ENCODE measurements around the gene DRC7. TPM values are rescaled to one million over a fixed set of nuclear protein-coding genes. Genes with fewer than 3 reads are reported as not detected.

The DRC7 gene
- total RNA-seq, 6 experiments from 2014 or later: not detected

DNA sequence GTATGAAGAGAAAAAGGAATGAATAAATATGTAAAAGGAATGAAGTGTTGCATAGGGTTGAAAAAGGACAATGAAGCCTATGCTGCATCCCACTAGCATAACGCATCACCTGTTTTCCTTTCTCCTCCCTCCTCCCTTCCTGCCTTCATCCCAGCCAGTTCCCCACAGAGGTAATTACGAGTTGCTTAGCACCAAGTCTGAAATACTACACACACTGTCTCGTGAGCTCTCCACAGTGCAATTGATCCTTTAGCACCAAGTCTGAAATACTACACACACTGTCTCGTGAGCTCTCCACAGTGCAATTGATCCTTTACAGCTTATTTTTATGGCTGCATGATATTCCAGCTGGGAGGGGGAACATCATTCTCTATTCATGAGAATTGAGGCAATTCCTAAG, 1.1 kb upstream of the DRC7 start:
- TF ChIP-seq, protein P1, sequence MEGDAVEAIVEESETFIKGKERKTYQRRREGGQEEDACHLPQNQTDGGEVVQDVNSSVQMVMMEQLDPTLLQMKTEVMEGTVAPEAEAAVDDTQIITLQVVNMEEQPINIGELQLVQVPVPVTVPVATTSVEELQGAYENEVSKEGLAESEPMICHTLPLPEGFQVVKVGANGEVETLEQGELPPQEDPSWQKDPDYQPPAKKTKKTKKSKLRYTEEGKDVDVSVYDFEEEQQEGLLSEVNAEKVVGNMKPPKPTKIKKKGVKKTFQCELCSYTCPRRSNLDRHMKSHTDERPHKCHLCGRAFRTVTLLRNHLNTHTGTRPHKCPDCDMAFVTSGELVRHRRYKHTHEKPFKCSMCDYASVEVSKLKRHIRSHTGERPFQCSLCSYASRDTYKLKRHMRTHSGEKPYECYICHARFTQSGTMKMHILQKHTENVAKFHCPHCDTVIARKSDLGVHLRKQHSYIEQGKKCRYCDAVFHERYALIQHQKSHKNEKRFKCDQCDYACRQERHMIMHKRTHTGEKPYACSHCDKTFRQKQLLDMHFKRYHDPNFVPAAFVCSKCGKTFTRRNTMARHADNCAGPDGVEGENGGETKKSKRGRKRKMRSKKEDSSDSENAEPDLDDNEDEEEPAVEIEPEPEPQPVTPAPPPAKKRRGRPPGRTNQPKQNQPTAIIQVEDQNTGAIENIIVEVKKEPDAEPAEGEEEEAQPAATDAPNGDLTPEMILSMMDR (IDR thresholded peaks at IDR 0.05): no peak
- DNase-seq: no peak
- no peaks in the 10 kb centered on the region for H3K9me3 Mint-ChIP-seq
- no peaks in the 10 kb centered on the region for H3K36me3 Mint-ChIP-seq (ENCODE audit: low read depth)
- H3K4me3 Mint-ChIP-seq: no peak overlapping the region
- no peak overlapping the region for H3K27ac Mint-ChIP-seq
- peaks cover 23% of the 10 kb centered on the region for H3K27me3 Mint-ChIP-seq (ENCODE audit: insufficient read depth)
- no peaks in the 10 kb centered on the region for H3K4me1 Mint-ChIP-seq (ENCODE audit: low read depth)

DNA sequence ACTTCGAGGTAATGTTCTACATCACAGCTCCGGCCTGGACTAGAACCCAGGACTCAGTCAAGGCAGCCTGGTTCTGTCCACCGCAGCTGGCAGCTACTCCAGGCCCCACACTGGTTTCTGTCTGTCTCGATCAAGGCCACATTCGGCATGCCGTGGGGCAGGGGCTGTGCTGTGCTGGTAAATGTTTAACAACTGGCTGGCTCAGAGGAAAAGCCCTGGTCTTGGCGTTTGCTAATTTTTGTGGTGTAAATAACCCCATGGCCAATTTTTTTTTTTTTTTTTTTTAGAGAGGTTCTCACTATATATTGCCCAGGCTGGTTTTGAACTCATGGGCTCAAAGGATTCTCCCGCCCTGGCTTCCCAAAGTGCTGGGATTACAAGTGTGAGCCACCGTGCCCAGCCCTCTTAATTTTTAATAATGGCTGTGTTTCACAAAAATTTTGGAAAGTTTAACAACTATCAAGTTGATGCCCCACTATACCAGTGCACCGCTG, 328 bp upstream of the DRC7 start:
- no peaks in the 10 kb centered on the region for H3K4me1 Mint-ChIP-seq (ENCODE audit: low read depth)
- no peaks in the 10 kb centered on the region for H3K9me3 Mint-ChIP-seq
- TF ChIP-seq, protein P1 (IDR thresholded peaks at IDR 0.05): no peak
- H3K4me3 Mint-ChIP-seq: no peak overlapping the region
- no peak overlapping the region for H3K27ac Mint-ChIP-seq
- peaks cover 28% of the 10 kb centered on the region for H3K27me3 Mint-ChIP-seq (ENCODE audit: insufficient read depth)
- no peak for DNase-seq
- no peaks in the 10 kb centered on the region for H3K36me3 Mint-ChIP-seq (ENCODE audit: low read depth)

DNA sequence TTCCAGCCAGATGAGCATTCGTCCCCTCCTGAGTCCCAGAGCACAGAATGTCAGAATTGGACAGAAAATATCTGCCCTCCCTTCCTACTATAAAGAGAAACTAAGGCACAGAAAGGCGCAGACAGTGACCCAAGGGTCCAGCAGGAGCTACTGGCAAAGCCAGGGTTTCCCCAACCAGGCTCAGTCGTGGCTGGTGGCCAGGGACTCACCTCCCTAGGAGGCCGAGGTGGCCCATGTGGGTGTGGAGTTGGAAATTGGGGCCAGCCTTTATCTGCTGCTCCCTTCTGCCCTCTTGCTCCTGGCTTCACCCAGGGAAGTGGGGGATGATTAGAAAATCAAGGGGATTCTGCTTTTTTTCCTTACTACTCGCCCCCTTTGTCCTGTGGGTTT, 1.1 kb downstream of the DRC7 start:
- H3K36me3 Mint-ChIP-seq (ENCODE audit: low read depth): no peaks in the 10 kb centered on the region
- TF ChIP-seq, protein P1 (IDR thresholded peaks at IDR 0.05): no peak
- DNase-seq: no peak
- H3K9me3 Mint-ChIP-seq: no peaks in the 10 kb centered on the region
- peaks cover 33% of the 10 kb centered on the region for H3K27me3 Mint-ChIP-seq (ENCODE audit: insufficient read depth)
- no peak overlapping the region for H3K4me3 Mint-ChIP-seq
- H3K4me1 Mint-ChIP-seq (ENCODE audit: low read depth): no peaks in the 10 kb centered on the region
- H3K27ac Mint-ChIP-seq: no peak overlapping the region

DNA sequence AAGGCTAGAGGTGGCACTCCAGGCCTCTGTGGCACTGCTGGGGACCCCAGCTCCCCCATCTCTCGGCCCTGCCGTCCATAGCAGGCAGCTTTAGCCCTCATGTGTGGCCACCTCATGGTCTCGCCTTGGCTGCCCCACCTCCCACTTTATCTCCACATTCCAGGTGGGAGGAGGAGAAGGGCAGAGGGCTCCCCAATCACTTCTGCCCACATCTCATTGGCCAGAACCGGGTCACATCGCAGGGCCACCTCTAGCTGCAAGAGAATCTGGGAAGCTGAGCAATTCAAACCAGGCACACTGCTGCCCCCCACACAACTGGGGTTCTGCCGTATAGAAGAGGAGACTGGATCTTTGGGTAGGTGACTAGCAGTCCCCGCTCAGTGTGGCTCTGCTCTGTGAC, 1.6 kb downstream of the DRC7 start:
- TF ChIP-seq, protein P1 (IDR thresholded peaks at IDR 0.05): no peak
- Mint-ChIP-seq H3K4me3 (no peak overlapping the region), H3K27me3 (ENCODE audit: insufficient read depth) (peaks cover 35% of the 10 kb centered on the region), H3K9me3 (no peaks in the 10 kb centered on the region), H3K36me3 (ENCODE audit: low read depth) (no peaks in the 10 kb centered on the region), H3K27ac (no peak overlapping the region), H3K4me1 (ENCODE audit: low read depth) (no peaks in the 10 kb centered on the region)
- no peak for DNase-seq

DNA sequence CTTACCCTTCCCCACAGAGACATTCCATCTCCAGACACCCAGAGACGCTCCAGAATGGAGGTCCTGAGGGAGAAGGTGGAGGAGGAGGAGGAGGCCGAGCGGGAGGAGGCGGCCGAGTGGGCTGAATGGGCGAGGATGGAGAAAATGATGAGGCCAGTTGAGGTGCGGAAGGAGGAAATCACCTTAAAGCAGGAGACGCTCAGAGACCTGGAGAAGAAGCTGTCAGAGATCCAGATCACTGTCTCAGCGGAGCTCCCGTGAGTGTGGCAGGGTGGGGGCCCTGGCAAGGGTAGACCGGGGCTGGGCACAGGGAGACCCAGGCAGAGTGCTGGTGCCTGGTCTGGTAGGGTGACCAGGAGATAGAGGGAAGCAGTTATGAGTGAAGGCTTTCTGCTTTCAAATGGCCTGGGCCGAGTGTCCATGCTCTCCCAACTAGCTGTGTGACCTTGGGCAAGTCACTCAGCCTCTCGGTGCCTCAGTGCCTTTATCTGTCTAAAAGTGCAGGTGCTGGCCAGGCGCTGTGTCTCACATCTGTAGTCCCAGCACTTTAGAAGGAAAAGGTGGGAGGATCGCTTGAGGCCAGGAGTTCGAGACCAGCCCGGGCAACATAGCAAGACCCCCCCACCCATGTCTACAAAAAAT, 3.4 kb downstream of the DRC7 start:
- TF ChIP-seq, protein P1 (IDR thresholded peaks at IDR 0.05): no peak
- H3K27me3 Mint-ChIP-seq (ENCODE audit: insufficient read depth): peaks cover 29% of the 10 kb centered on the region
- no peaks in the 10 kb centered on the region for H3K9me3 Mint-ChIP-seq
- no peak overlapping the region for H3K27ac Mint-ChIP-seq
- H3K4me1 Mint-ChIP-seq (ENCODE audit: low read depth): no peaks in the 10 kb centered on the region
- no peak for DNase-seq
- H3K4me3 Mint-ChIP-seq: no peak overlapping the region
- no peaks in the 10 kb centered on the region for H3K36me3 Mint-ChIP-seq (ENCODE audit: low read depth)
